ENCODE results near the gene PYCR2.

- TF ChIP-seq CTCF (conservative IDR thresholded peaks at IDR 0.05 in 1 of 2, IDR thresholded peaks at IDR 0.05 in 1 of 2; ENCODE audit: low read depth in 1 of 2, low read length in 2 of 2) = no peak
- TF ChIP-seq EZH2 (IDR thresholded peaks at IDR 0.05; ENCODE audit: low read length, missing control alignments) = no peak
These were observed 27.0 kb upstream of the PYCR2 start for GRCh38 chr1:225950905-225951497.

Measured in fibroblast of lung (primary cell).